ENCODE results near the gene FYCO1.

DNA sequence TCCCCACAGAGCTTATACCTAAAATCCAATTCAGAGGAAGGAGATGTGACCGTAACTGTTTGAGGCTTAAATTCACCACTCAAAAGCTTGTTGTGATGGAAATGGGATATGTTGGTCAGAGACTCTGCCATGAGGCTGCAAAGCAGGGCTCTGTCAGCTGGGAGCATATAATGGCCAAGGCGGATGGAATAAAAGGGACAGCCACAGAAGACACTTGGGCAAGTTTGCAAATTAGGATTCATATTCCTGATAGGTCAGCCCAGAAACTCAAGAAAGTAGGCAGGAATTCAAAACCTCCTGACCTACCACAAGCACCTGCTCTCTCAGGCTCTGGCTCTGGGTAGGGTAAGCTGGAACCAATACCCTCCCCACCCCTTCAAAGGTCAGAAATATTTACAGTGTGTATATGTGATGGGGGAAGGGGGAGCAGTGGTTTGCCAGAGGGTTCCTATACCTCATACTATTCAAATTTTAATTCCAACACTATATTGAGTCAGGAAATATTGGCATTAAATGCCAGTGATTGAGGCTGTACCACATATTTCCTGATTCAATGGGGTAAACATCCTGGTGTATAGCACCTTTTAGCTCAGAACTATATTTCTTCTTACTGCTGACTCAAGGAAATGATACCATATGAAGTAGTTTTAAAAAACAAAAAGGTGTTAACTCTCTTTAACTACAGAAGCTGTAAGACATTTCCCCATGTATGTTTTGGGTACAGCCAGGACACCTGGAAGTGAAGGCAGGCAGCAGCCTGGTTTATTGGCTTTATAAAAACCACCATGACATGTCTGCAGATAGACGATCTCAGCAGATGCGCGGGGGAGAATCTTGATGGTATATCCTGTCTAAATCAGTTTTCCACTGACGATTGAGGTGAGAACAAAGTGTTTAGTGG is 19.2 kb downstream of the FYCO1 start:
- TF ChIP-seq KDM1A (IDR thresholded peaks at IDR 0.05; ENCODE audit: borderline replicate concordance) (no peak), SIN3A (IDR thresholded peaks at IDR 0.05; ENCODE audit: low read depth, low read length) (no peak)

Measured in GM12878 (cell line).